ENCODE measurements around the gene UTS2R. TPM values are rescaled to one million over a fixed set of nuclear protein-coding genes. Genes with fewer than 3 reads are reported as not detected.

Gene UTS2R
- total RNA-seq, 2 experiments from 2014 or later: not detected

DNA sequence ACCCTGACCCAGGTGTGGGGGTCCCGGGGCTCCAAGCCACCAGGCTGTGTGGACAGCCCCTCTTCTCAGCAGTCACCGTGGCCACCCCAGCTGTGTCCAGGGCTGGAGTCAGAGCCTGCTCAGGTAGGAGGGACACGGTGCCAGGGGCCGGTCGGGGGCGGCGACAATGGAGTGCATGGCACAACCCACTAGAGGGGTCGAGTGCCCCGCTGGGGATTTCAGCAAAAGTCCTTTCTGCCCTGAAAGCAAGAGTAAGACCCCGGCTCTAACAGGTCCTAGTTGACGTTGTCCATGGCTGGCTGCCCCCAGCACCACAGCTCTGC, 11.3 kb downstream of the UTS2R start:
- DNase-seq (no peak), ATAC-seq (ENCODE audit: poor library complexity) (no peak)
- Mint-ChIP-seq H3K9me3 (no peaks in the 10 kb centered on the region), H3K27me3 (peaks cover 23% of the 10 kb centered on the region), H3K27ac (no peak overlapping the region), H3K4me3 (no peak overlapping the region), H3K4me1 (ENCODE audit: low read depth) (no peaks in the 10 kb centered on the region), H3K36me3 (ENCODE audit: low read depth) (no peaks in the 10 kb centered on the region)
- Histone ChIP-seq H3K27ac (ENCODE audit: low read depth in 1 of 2, low read length in 2 of 2) (no peak overlapping the region), H3K4me3 (ENCODE audit: low read length) (no peak overlapping the region), H3K4me1 (ENCODE audit: insufficient read depth, low read length) (peaks cover 12% of the 10 kb centered on the region), H3K27me3 (ENCODE audit: control insufficient read depth in 1 of 2, insufficient read depth in 2 of 2, low read length in 2 of 2) (peaks cover 23 to 26% of the 10 kb centered on the region in 2 experiments), H3K36me3 (ENCODE audit: insufficient read depth, low read length) (no peaks in the 10 kb centered on the region), H3K9me3 (ENCODE audit: control insufficient read depth in 1 of 2, insufficient read depth in 1 of 2, low read length in 2 of 2) (peaks cover 0 to 10% of the 10 kb centered on the region in 2 experiments)
- intact Hi-C loops (cut with DNase I, micrococcal nuclease): no loop called here
- POLR2A ChIA-PET: no interaction called here
- CTCF ChIA-PET: no interaction called here
- no peak for TF ChIP-seq CTCF (IDR thresholded peaks at IDR 0.05)

- Histone ChIP-seq H3K36me3 (ENCODE audit: insufficient read depth, low read length) (no peaks in the 10 kb centered on the region), H3K27ac (ENCODE audit: low read depth in 1 of 2, low read length in 2 of 2) (no peak overlapping the region), H3K4me1 (ENCODE audit: insufficient read depth, low read length) (peaks cover 12% of the 10 kb centered on the region), H3K27me3 (ENCODE audit: control insufficient read depth in 1 of 2, insufficient read depth in 2 of 2, low read length in 2 of 2) (peaks cover 21 to 26% of the 10 kb centered on the region in 2 experiments), H3K9me3 (ENCODE audit: control insufficient read depth in 1 of 2, insufficient read depth in 1 of 2, low read length in 2 of 2) (peaks cover 0 to 9% of the 10 kb centered on the region in 2 experiments), H3K4me3 (ENCODE audit: low read length) (no peak overlapping the region)
- H3K4me3 Mint-ChIP-seq: no peak overlapping the region
- CTCF ChIA-PET: no interaction called here
- H3K4me1 Mint-ChIP-seq (ENCODE audit: low read depth): no peaks in the 10 kb centered on the region
- H3K36me3 Mint-ChIP-seq (ENCODE audit: low read depth): no peaks in the 10 kb centered on the region
- H3K27ac Mint-ChIP-seq: no peak overlapping the region
- H3K9me3 Mint-ChIP-seq: no peaks in the 10 kb centered on the region
- POLR2A ChIA-PET: no interaction called here
- no peak for TF ChIP-seq CTCF (IDR thresholded peaks at IDR 0.05)
- intact Hi-C loops (cut with DNase I, micrococcal nuclease): no loop called here
- peaks cover 23% of the 10 kb centered on the region for H3K27me3 Mint-ChIP-seq
- peak in 1 of 14 experiments; percentile 2 for DNase-seq
- no peak for ATAC-seq (ENCODE audit: poor library complexity)
Observed at GRCh38 chr17:82383411-82383810, 11.8 kb downstream of the UTS2R start.

GRCh38 chr17:82384051-82384729, 12.6 kb downstream of the UTS2R start:
- H3K4me1 Mint-ChIP-seq (ENCODE audit: low read depth): no peaks in the 10 kb centered on the region

More at GRCh38 chr17:82384051-82384729, 12.6 kb downstream of the UTS2R start:
- no peaks in the 10 kb centered on the region for H3K36me3 ChIP-seq (ENCODE audit: insufficient read depth, low read length)
- no peak for TF ChIP-seq CTCF (IDR thresholded peaks at IDR 0.05)
- Mint-ChIP-seq H3K4me3 (no peak overlapping the region), H3K27me3 (peaks cover 19% of the 10 kb centered on the region), H3K36me3 (ENCODE audit: low read depth) (no peaks in the 10 kb centered on the region), H3K27ac (no peak overlapping the region), H3K9me3 (no peaks in the 10 kb centered on the region)
- POLR2A ChIA-PET: no interaction called here
- H3K9me3 ChIP-seq (ENCODE audit: control insufficient read depth in 1 of 2, insufficient read depth in 1 of 2, low read length in 2 of 2): peaks cover 0 to 5% of the 10 kb centered on the region in 2 experiments
- peak in 1 of 14 experiments; percentile 3 for DNase-seq
- no peak overlapping the region for H3K27ac ChIP-seq (ENCODE audit: low read depth in 1 of 2, low read length in 2 of 2)
- intact Hi-C loops (cut with DNase I, micrococcal nuclease): no loop called here
- CTCF ChIA-PET: no interaction called here
- ATAC-seq (ENCODE audit: poor library complexity): no peak
- H3K27me3 ChIP-seq (ENCODE audit: control insufficient read depth in 1 of 2, insufficient read depth in 2 of 2, low read length in 2 of 2): peaks cover 20 to 21% of the 10 kb centered on the region in 2 experiments
- H3K4me1 ChIP-seq (ENCODE audit: insufficient read depth, low read length): peaks cover 12% of the 10 kb centered on the region
- H3K4me3 ChIP-seq (ENCODE audit: low read length): no peak overlapping the region

Measured in CD4-positive, alpha-beta T cell (primary cell).